Epithelial cell of esophagus (primary cell): Measurements from ENCODE around the gene TBP.

Source experiments
- DNase-seq: peaks from one replicate; pipeline ENCODE4 v3.0.0; 2010; ENCODE audit warnings: low read depth
- H3K4me3 ChIP-seq: 2 replicates; pipeline ENCODE4 v1.5.1; 2011; ENCODE audit warnings: mild to moderate bottlenecking, low read length, control low read depth
- TF ChIP-seq, protein P1 (sequence below): IDR thresholded peaks from 2 replicates; pipeline ENCODE4 v1.5.1; 2011; ENCODE audit warnings: low read depth, mild to moderate bottlenecking, low read length, control low read depth, inconsistent platforms; ENCODE audit not compliant: insufficient read depth; ENCODE audit errors: missing control alignments

TBP gene

DNA sequence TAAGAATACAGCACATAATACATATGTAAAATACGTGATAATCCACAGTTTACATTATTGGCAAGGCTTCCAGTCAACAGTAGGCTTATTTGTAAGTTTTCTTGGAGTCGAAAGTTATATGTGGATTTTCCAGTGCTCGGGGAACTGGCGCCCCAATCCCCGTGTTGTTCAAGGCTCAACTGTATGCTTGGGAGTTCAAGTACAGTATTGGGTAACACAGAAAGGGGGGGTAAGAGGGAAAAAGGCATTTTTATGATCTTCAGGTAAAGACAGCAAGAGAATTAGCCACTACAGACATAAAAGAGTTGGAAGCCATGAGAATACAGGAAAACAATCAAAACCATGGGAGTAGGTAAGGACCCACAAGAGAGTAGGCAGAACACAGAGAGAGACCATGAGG, 17.5 kb upstream of the TBP start:
- no peak overlapping the region for H3K4me3 ChIP-seq
- TF ChIP-seq, protein P1, sequence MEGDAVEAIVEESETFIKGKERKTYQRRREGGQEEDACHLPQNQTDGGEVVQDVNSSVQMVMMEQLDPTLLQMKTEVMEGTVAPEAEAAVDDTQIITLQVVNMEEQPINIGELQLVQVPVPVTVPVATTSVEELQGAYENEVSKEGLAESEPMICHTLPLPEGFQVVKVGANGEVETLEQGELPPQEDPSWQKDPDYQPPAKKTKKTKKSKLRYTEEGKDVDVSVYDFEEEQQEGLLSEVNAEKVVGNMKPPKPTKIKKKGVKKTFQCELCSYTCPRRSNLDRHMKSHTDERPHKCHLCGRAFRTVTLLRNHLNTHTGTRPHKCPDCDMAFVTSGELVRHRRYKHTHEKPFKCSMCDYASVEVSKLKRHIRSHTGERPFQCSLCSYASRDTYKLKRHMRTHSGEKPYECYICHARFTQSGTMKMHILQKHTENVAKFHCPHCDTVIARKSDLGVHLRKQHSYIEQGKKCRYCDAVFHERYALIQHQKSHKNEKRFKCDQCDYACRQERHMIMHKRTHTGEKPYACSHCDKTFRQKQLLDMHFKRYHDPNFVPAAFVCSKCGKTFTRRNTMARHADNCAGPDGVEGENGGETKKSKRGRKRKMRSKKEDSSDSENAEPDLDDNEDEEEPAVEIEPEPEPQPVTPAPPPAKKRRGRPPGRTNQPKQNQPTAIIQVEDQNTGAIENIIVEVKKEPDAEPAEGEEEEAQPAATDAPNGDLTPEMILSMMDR: no peak
- no peak for DNase-seq

GRCh38 chr6:170537329-170537728, 16.8 kb upstream of the TBP start:
- no peak for DNase-seq
- TF ChIP-seq, protein P1: no peak
- H3K4me3 ChIP-seq: no peak overlapping the region

DNA sequence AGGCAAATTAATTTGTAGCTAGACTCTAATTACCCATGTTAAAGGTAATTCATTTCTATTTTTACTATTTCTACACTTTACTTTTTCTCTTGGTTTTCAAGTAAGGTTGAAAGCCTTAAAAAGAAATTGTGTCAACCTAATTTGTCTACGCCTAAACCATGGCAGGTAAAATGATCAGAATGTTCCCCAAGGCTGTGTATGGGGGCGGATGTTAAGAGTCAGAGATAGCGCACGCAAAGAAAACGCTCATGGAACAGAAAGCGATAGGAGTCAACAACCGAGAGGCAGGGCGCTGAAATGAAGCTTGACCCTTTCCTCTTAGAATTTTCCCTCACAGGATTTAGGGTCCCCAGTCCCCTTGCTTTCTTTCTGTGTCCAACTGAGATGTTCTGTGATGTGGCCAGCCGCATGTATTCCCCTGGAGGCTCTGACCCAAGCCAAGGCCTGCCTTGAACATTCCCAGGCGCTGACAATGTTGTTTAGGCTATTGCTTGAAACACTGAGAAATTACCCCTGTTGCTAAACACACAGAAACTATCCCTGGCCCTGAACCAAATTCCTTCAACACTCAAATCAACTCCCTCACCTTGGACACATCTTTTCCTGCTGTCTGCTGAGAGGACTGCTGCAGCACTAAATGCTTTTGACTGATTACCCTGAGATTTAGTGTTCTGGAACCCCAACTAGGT, 12.0 kb upstream of the TBP start:
- TF ChIP-seq, protein P1: no peak
- DNase-seq: peak; percentile 47
- no peak overlapping the region for H3K4me3 ChIP-seq

GRCh38 chr6:170545405-170545804, 8.8 kb upstream of the TBP start:
- no peak for DNase-seq
- TF ChIP-seq, protein P1: no peak
- no peak overlapping the region for H3K4me3 ChIP-seq

DNA sequence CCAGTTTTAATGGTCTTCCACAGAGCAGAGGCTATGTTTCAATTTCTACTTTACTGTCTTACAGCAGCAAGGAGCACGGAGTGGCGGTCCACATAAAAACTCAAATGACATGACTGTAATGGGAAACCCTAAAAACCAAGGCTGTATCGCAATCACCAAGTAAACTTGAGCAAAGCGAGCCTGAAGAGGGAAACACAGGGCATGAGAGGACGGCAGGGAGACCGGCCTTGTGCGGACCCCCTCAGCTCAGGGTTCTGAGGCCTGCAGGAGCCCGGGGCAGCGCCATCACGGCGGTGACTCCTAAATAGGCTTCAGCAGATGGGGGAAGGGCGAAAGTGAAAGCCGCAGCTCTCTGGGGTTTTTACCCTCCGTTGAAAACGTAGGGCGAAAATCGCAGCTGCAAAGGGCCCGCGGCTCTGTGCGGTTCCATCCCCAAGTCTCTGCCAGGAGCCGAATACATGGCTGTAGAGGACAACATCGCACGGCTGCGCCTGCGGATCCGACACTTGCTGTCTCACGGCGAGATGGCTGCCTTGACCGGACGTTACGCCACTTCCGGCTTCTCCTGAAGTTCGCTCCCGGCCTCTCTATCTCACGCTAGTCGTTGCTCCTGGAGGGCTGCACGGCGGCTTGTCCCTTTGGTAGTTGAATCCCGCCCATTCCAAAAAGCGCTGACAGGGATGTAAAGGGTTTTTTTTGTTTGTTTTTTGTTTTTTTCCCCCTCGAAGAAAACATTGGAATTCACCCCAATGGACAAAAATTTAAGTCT, 1.2 kb upstream of the TBP start, which contains the start of gene PSMB1:
TSS of gene PSMB1 (minus strand) at position 543 of the 769 bp plus-strand sequence. CDS start at position 478, 65 bp downstream.
- TF ChIP-seq, protein P1: no peak
- peak; percentile 98 for DNase-seq
- H3K4me3 ChIP-seq: peak within 1 kb of the TSS; percentile 96

DNA sequence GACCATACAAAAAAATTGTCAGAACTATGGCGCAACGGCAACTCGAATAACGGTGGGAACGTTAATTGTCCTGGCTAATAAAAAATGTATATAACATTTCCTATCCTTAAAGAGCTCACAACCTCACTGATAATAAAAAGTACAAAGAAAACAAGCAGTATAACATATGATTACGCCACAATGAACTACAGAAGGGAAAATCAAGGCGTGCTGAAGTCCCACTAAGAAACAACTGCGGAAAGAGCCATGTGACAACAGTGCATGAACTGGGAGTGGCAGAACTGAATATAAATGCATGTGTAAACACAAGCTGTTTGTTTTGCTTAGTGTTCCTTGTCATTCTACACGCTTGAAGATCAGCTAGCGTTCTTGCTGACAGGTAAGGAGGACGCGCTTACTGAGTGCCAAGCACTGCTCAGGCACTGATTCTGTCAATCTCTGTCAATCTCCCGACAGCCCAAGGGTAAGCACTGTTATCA, 596 bp upstream of the TBP start:
- H3K4me3 ChIP-seq: peak overlapping the region; percentile 96
- TF ChIP-seq, protein P1: no peak
- no peak for DNase-seq
